GM12872 (cell line): ENCODE measurements around the gene DEXI.
A peak's percentile ranks its signal among the peaks of the same experiment; 100 is the strongest.

Experiments
- TF ChIP-seq, protein P1 (sequence below): IDR thresholded peaks from 3 replicates; pipeline ENCODE4 v1.5.1; 2011; ENCODE audit warnings: low read depth, mild to moderate bottlenecking, low read length, moderate library complexity; ENCODE audit not compliant: insufficient read depth

DEXI gene

GRCh38 chr16:10976634-10977033, 34.4 kb upstream of the DEXI start:
- TF ChIP-seq, protein P1, sequence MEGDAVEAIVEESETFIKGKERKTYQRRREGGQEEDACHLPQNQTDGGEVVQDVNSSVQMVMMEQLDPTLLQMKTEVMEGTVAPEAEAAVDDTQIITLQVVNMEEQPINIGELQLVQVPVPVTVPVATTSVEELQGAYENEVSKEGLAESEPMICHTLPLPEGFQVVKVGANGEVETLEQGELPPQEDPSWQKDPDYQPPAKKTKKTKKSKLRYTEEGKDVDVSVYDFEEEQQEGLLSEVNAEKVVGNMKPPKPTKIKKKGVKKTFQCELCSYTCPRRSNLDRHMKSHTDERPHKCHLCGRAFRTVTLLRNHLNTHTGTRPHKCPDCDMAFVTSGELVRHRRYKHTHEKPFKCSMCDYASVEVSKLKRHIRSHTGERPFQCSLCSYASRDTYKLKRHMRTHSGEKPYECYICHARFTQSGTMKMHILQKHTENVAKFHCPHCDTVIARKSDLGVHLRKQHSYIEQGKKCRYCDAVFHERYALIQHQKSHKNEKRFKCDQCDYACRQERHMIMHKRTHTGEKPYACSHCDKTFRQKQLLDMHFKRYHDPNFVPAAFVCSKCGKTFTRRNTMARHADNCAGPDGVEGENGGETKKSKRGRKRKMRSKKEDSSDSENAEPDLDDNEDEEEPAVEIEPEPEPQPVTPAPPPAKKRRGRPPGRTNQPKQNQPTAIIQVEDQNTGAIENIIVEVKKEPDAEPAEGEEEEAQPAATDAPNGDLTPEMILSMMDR = no peak

DNA sequence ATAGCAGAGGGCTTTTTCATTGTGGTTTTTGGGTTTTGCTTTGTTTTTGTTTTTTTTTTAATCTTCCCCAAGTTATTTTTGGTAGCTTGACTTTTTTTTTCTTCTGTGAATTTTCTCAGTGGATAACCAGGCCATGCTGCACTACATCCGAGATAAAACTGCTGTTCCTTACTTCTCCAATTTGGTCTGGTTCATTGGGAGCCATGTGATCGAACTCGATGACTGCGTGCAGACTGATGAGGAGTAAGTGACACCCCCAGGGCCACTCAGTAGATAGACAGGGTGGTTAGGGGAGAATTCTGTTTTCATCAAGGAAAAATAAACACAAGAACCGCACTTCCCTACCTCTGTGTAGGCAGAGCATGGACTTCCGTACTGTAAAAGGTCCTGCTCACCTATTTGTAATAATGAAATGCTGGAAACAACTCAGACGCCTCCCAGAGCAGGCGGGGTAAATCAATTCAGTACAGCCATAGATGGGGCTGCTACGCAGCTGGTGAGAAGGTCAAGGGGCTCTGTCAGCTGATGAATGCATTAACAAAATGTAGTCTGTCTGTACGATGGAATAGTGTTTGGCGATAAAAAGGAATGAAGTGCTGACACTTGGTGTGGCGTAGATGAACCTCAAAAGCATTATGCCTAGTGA, 30.7 kb upstream of the DEXI start:
- TF ChIP-seq, protein P1 = no peak

- TF ChIP-seq, protein P1 = no peak
These were observed 30.0 kb upstream of the DEXI start for GRCh38 chr16:10972108-10972818.

GRCh38 chr16:10971560-10971961, 29.3 kb upstream of the DEXI start:
- TF ChIP-seq, protein P1 = peak; percentile 68

- TF ChIP-seq, protein P1 = no peak
These were observed 27.8 kb upstream of the DEXI start for GRCh38 chr16:10970065-10970464.

DNA sequence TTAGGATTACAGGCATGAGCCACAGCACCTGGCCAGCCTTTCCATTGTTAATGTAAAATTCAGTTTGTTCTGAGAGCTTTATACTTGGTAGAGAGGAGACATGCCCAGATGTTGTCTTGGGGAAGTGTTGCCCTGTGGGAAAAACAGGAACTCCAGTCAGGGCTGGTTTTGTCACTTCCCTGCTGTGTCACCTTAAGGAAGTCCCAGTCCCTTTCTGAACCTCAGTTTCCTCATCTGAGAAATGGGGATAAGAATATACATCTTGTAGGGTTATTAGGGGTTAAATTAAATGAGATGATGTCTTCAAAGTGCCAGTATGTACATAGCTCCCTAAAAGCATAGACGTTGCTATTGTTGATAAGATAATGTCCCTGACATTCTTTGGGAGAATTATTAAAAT, 27.3 kb upstream of the DEXI start:
- TF ChIP-seq, protein P1 = no peak

DNA sequence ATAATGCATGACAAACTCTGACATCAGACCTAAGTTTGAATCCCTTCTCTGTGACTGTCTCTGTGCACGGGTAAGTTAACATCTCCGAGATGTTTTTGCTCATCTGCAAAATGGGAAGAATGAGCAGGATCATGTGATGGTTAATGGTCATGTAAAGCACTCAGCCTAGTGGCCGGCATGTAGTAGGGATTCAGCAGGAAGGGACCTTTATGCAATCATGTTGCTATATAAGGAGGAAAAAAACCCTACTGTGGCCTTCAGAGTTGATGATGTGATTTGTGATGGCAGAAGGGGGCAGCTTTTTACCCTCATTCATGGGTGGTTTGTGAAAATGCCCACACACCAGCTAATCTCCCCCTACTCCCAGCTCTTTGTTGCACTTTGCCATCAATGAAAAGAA, 26.2 kb upstream of the DEXI start:
- TF ChIP-seq, protein P1 = no peak
